Measurements from ENCODE around the gene MNDA. TPM values are rescaled to one million over a fixed set of nuclear protein-coding genes. Genes with fewer than 3 reads are reported as not detected.

MNDA gene
- polyA plus RNA-seq, 1 experiment: not detected

- ChIA-PET POLR2A (no interaction called here), CTCF (no interaction called here)
- DNase-seq (ENCODE audit: low read depth): no peak
These were observed 30.6 kb upstream of the MNDA start for GRCh38 chr1:158800526-158800925.

GRCh38 chr1:158801396-158801795 is 29.8 kb upstream of the MNDA start:
- ChIA-PET CTCF (no interaction called here), POLR2A (no interaction called here)
- Histone ChIP-seq H3K36me3 (ENCODE audit: control insufficient read depth, insufficient read depth, low read length) (no peaks in the 10 kb centered on the region), H3K4me3 (ENCODE audit: low read depth, low read length) (no peak overlapping the region), H3K27me3 (ENCODE audit: control insufficient read depth, insufficient read depth, low read length) (no peaks in the 10 kb centered on the region)
- no peak for DNase-seq (ENCODE audit: low read depth)
- no peak for TF ChIP-seq CTCF (IDR thresholded peaks at IDR 0.05; ENCODE audit: insufficient read depth, low read depth, low read length)

More at GRCh38 chr1:158800526-158800925, 30.6 kb upstream of the MNDA start:
- Histone ChIP-seq H3K27me3 (ENCODE audit: control insufficient read depth, insufficient read depth, low read length) (no peaks in the 10 kb centered on the region), H3K4me3 (ENCODE audit: low read depth, low read length) (no peak overlapping the region), H3K36me3 (ENCODE audit: control insufficient read depth, insufficient read depth, low read length) (no peaks in the 10 kb centered on the region)
- no peak for TF ChIP-seq CTCF (IDR thresholded peaks at IDR 0.05; ENCODE audit: insufficient read depth, low read depth, low read length)

GRCh38 chr1:158803678-158804077 is 27.5 kb upstream of the MNDA start:
- POLR2A ChIA-PET: no interaction called here

GRCh38 chr1:158806916-158807536 is 24.1 kb upstream of the MNDA start:
- no peak for DNase-seq (ENCODE audit: low read depth)
- no peaks in the 10 kb centered on the region for H3K36me3 ChIP-seq (ENCODE audit: control insufficient read depth, insufficient read depth, low read length)
- no peak for TF ChIP-seq CTCF (IDR thresholded peaks at IDR 0.05; ENCODE audit: insufficient read depth, low read depth, low read length)
- no peak overlapping the region for H3K4me3 ChIP-seq (ENCODE audit: low read depth, low read length)
- H3K27me3 ChIP-seq (ENCODE audit: control insufficient read depth, insufficient read depth, low read length): no peaks in the 10 kb centered on the region
- CTCF ChIA-PET: no interaction called here
- POLR2A ChIA-PET: no interaction called here

More at GRCh38 chr1:158803678-158804077, 27.5 kb upstream of the MNDA start:
- no peak for TF ChIP-seq CTCF (IDR thresholded peaks at IDR 0.05; ENCODE audit: insufficient read depth, low read depth, low read length)
- CTCF ChIA-PET: interaction anchor here (0.8 kb wide), 1 partner anchor 16 kb away, joined by 3 read pairs; no protein-coding TSS in a partner anchor
- Histone ChIP-seq H3K36me3 (ENCODE audit: control insufficient read depth, insufficient read depth, low read length) (no peaks in the 10 kb centered on the region), H3K4me3 (ENCODE audit: low read depth, low read length) (no peak overlapping the region), H3K27me3 (ENCODE audit: control insufficient read depth, insufficient read depth, low read length) (no peaks in the 10 kb centered on the region)
- no peak for DNase-seq (ENCODE audit: low read depth)

DNA sequence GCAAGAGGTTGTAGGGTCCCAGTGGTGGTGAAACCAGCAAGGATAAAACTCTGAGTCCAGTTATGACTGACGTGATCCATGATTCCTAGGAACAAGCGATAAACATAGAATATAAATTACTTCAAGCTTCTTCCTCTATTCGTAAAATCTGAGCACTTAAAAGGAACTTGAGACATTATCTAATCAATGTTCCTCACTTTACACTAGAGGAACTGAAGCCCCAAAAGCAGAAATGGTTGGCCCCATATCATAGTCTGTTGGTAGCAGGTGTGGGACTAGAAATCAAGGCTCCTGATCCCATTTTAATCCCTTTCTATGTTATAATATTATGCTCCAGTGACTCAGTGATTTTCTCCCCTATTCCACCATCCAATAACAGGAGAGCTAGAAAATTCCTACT is 21.9 kb upstream of the MNDA start:
- Histone ChIP-seq H3K4me3 (ENCODE audit: low read depth, low read length) (no peak overlapping the region), H3K27me3 (ENCODE audit: control insufficient read depth, insufficient read depth, low read length) (no peaks in the 10 kb centered on the region), H3K36me3 (ENCODE audit: control insufficient read depth, insufficient read depth, low read length) (no peaks in the 10 kb centered on the region)
- CTCF ChIA-PET: no interaction called here
- DNase-seq (ENCODE audit: low read depth): no peak
- POLR2A ChIA-PET: no interaction called here
- TF ChIP-seq CTCF (IDR thresholded peaks at IDR 0.05; ENCODE audit: insufficient read depth, low read depth, low read length): no peak

All from BJ (cell line).